ENCODE measurements around the gene SAFB.

DNA sequence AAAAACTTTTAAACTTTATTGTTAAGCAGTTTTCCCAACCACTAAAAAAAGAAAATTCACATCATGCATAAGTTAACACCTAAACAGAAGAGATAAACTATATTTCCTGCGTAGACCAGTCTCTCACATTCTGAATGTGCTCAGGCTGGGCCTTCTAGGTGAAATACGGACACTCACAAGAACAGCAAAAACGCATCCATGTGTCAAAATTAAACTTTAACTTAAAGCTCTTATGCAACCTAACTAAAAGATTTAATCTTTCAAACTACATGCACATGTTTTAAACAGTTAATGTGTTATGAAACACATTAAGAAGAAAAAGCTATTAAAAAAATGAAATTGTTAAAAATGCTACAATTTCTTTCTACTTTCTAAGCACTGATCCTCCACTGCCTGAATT is 2.9 kb upstream of the SAFB start:
- TF ChIP-seq, protein P1, sequence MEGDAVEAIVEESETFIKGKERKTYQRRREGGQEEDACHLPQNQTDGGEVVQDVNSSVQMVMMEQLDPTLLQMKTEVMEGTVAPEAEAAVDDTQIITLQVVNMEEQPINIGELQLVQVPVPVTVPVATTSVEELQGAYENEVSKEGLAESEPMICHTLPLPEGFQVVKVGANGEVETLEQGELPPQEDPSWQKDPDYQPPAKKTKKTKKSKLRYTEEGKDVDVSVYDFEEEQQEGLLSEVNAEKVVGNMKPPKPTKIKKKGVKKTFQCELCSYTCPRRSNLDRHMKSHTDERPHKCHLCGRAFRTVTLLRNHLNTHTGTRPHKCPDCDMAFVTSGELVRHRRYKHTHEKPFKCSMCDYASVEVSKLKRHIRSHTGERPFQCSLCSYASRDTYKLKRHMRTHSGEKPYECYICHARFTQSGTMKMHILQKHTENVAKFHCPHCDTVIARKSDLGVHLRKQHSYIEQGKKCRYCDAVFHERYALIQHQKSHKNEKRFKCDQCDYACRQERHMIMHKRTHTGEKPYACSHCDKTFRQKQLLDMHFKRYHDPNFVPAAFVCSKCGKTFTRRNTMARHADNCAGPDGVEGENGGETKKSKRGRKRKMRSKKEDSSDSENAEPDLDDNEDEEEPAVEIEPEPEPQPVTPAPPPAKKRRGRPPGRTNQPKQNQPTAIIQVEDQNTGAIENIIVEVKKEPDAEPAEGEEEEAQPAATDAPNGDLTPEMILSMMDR (IDR thresholded peaks at IDR 0.05), result no peak
- no peak for TF ChIP-seq POLR2A (IDR thresholded peaks at IDR 0.05)
